ENCODE results near the gene USP36.
"Not testable (repeated sequence)": the region's sequence is repeated elsewhere in the genome, so short reads cannot be mapped to it uniquely, and the experiment has no call there.

USP36 gene

DNA sequence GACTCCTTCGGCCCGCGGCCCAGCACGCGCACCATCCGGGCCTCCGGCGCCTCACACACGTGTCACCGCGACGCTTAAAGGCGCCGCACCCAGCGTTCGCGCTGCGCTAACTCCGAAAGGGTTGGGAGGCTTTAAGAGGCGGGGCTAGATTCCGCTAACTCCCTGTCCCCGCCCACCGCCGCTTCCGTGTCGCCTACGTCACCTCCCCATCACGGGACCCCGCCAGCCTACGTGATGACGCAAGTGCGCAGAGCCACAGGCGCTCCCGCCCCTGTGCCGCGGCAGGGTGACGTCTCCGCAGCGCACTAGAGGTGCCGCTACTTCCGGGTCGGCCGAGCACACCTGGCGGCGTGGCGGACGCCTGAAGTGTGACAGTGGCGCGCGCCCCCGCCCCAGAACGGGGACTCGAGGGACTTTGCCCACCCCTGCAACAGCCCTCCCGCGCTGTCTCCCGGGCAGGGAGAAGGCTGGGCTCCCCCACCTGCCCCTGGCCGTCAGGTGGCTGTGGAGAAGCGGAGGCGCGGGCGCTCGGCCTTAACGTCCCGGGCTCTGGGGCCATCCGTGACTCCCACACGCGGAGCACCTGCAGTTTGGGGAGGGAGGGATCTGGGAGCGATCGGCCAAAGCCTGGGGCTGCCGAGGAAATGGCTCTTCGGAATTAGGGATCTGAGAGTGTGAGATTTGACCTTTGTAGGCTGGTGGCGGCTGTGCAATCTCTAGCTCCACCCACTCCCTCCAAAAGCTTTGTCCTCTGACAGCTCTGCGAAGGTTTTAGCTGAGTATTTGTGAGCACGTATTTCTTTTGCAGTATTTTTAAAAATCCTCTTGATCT lies at the start of gene USP36:
Gene USP36 (minus strand): TSS at position 35 of the 832 bp plus-strand sequence. CDS start 4,451 bp downstream, outside the sequence.
- peak; percentile 100 for DNase-seq

DNA sequence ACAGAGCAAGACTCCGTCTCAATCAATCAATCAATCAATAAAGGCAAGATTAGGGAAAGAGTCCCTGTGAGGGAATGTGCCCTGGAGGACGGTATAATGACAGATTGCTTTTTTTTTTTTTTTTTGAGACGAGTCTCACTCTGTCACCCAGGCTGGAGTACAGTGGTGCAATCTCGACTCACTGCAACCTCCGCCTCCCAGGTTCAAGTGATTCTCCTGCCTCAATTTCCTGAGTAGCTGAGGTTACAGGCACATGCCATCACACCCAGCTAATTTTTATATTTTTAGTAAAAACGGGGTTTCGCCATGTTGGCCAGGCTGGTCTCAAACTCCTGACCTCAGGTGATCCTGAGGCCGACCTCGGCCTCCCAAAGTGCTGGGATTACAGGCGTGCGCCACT lies 49.5 kb upstream of the USP36 start:
- DNase-seq: not testable (repeated sequence)

GRCh38 chr17:78889531-78889930 lies 48.9 kb upstream of the USP36 start:
- no peak for DNase-seq

GRCh38 chr17:78888941-78889518 lies 48.4 kb upstream of the USP36 start:
- no peak for DNase-seq

DNA sequence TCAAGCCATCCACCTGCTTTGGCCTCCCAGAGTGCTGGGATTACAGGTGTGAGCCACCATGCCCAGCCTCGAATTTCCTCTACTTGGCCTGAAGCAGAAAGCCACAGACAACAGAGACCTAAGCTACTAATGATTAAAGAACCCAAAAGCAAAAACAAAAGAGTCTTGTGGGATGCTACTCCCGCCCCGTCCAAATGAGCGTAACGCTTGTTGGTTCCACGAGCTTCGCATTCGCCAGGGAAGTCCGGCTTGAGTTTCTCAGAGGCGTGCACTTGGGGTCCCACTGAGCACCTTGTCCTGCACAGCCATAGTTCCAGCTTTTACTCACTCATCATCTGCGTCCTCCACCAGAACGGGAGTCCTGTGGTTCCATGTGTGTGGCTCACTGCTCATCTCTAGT lies 46.3 kb upstream of the USP36 start:
- DNase-seq: no peak

- DNase-seq: no peak
Measured at GRCh38 chr17:78885956-78886355, 45.3 kb upstream of the USP36 start.

DNA sequence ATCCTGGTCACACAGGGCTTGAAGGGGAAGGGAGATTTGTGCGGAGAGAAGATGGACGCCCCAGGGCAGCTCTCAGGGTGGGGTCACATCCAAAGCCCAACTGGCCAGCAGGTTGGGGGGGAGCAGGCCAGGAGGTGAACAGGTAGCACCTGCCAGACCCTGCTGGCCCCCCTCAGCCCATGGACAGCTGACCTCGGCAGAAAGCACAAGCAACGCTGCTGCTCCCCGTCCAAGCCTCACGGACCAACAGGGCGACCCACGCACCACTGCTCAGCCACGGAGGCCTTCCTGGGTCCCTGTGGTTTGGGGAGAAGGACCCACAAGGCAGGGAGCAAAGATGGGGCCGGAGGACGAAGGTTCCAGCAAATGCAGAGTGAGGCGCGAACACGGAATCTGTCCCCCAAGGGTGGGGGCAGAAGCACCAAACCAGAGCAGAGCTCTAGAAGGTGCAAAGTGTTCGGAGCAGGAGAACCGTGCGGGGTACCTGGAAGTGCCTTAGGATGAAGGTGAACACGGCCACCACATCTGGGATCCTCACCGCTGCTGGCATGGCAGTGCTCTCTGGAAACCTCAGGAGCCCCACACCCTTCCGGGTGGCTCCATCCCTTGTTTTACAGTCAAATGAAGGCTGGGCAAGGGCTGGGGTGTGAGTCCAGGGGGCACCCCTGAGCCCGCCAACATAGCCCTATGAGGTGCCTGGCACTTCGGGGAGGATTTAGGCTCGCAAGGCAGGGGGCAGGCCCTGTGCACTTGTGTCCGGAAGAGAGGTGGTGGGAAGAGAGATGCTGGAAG lies 44.5 kb upstream of the USP36 start:
- no peak for DNase-seq

GRCh38 chr17:78884148-78884825 lies 43.7 kb upstream of the USP36 start:
- DNase-seq: no peak

GRCh38 chr17:78883533-78884131 lies 43.0 kb upstream of the USP36 start:
- no peak for DNase-seq

- no peak for DNase-seq
Measured at GRCh38 chr17:78883089-78883532, 42.5 kb upstream of the USP36 start.

DNA sequence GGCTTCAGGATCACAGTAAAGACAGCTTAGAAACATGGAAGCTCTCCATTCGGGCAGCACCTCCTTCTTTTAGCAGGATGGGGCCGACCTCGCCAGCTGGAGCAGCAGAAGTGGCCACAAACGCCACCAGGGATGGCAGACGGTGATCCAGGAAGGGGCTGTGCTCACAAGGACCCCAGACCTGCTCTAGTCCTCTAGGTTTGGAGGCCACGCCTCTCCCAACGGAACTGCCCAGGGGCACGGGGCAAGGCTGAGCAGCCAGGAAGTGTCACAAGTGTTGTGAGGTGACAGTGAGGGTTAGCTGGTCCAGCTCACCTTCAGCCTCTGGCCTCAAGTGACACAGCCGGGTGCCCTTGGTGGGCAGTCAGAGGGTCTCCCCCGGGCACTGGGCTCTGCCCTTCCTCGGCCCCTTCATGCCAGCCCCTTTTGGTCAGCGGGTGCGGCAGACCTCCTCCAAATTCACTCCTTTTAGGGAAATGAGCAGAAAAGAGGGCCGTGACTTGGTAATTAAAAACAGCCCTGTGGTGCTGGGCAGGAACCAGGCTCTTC lies 42.0 kb upstream of the USP36 start:
- DNase-seq: no peak

GRCh38 chr17:78879635-78880186 lies 39.1 kb upstream of the USP36 start:
- DNase-seq: no peak

- no peak for DNase-seq
Measured at GRCh38 chr17:78878871-78879527, 38.4 kb upstream of the USP36 start.

- DNase-seq: no peak
Measured at GRCh38 chr17:78878261-78878660, 37.6 kb upstream of the USP36 start.

DNA sequence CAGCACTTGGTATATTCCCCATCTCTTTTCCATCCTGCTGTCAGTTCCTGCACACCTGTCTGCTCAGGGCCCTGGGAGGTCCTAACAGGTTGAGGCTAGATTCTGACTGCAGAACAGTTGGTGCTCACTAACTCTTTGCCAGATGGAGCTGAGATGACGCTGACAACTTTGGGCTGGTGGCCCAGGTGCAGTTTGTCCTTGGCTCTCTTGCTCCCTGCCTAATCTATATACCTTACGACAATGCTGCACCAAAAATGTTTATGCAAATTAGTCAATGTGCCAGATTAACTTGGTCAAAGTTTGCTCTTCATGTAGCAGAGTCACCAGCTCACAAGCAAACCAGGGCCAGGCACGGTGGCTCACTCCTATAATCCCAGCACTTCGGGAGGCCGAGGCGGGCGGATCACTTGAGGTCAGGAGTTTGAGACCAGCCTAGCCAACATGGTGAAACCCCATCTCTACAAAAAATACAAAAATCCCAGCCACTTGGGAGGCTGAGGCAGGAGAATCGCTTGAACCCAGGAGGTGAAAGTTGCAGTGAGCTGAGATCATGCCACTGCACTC lies 36.4 kb upstream of the USP36 start:
- DNase-seq: not testable (repeated sequence)

GRCh38 chr17:78876094-78876597 lies 35.5 kb upstream of the USP36 start:
- no peak for DNase-seq

DNA sequence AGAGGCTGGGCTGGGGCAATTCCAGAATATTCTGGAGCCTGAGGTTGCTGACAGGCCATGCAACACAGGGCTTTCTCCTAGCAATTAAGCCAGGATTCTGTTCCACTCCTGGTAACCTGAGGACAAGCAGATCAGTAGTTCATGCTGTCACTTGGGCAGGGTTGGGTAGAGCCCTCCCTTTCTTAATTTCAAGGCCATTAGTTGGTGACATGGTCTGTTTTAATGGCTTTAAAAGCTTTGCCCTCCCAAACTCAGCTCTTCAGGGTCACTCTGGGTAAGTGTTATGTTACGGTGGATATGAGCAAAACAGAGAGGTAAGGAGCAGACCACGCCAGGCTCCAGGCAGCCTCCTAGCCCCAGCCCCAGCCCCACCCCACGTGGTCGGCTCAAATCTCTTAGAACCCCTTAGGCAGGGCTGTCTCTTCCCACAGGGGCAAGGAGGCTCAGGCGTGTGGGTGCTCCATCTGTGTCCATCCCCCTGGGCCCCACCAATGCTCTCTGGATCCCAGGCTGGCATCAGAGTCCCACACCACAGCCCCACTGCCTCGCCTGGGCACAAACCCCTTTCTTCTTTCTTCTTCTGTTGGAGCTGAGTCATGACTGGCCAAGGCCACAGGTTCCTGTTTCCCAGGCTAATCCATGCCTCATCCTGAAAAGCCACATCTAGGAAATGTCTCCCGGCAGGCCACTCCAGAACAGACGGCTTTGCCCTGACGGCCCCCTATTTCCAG lies 34.9 kb upstream of the USP36 start:
- DNase-seq: no peak

- no peak for DNase-seq
Measured at GRCh38 chr17:78873519-78874340, 33.1 kb upstream of the USP36 start.

GRCh38 chr17:78872486-78872885 lies 31.9 kb upstream of the USP36 start:
- no peak for DNase-seq

Data from activated CD8-positive, alpha-beta memory T cell treated with anti-CD3 and anti-CD28 coated beads, Interleukin-2, amount 50 U/mL, for 4 hours (primary cell).